Myocyte (in vitro differentiated cells): Measurements from ENCODE around the gene XCR1. TPM values are rescaled to one million over a fixed set of nuclear protein-coding genes. Genes with fewer than 3 reads are reported as not detected.
"Not testable (repeated sequence)": the region's sequence is repeated elsewhere in the genome, so short reads cannot be mapped to it uniquely, and the experiment has no call there.

Experiments used
- DNase-seq: peaks from one replicate; pipeline ENCODE4 v3.0.0-alpha.2; 2012; ENCODE audit warnings: low read depth
- polyA plus RNA-seq: library from polyadenylated mRNA; unstranded; fragments of >200 nt; gene quantifications from one replicate; pipeline ENCODE4 v1.2.1, GENCODE V29; 2012; ENCODE audit warnings: missing spikeins
- total RNA-seq: library from RNA; depleted of rRNA; stranded (reverse); fragments of >200 nt; gene quantifications from 2 replicates; pipeline ENCODE4 v1.2.3, GENCODE V29; 2014

XCR1 gene, protein sequence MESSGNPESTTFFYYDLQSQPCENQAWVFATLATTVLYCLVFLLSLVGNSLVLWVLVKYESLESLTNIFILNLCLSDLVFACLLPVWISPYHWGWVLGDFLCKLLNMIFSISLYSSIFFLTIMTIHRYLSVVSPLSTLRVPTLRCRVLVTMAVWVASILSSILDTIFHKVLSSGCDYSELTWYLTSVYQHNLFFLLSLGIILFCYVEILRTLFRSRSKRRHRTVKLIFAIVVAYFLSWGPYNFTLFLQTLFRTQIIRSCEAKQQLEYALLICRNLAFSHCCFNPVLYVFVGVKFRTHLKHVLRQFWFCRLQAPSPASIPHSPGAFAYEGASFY
- total RNA-seq, result not detected in 2 replicates
- not detected for polyA plus RNA-seq

DNA sequence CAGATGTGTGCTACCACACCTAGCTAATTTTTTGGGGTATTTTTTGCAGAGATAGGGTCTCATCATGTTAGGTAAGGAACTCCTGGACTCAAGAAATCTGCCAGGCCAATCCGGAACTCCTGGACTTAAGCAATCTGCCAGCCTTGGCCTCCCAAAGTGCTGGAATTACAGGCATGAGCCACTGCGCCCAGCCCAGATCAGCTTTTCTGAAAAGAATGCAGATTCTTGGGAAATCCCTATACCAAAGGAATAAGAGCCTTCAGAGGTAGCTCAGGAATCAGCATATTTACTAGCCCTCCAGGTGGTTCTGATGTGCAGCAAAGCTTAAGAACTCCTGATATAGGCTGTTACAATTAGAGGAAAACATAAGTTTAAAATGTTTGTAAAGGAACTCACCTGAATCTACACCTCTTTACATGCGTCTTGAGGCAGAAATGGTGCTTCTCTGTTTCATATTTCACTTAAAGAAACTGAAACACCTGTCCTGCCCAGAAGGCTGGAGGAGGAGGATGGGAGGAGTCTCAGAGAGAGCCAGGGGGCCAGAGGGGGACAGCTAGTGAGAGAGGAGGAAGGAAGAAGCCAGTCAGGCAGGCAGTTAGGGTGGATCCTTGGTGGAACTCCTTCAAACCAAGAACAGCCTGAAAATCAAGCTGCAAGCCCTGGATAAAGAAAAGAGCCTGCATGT, at the start of gene XCR1:
XCR1 (minus strand) TSS at position 463 of the 685 bp plus-strand sequence. CDS start 5,536 bp downstream, outside the sequence.
- no peak for DNase-seq

DNA sequence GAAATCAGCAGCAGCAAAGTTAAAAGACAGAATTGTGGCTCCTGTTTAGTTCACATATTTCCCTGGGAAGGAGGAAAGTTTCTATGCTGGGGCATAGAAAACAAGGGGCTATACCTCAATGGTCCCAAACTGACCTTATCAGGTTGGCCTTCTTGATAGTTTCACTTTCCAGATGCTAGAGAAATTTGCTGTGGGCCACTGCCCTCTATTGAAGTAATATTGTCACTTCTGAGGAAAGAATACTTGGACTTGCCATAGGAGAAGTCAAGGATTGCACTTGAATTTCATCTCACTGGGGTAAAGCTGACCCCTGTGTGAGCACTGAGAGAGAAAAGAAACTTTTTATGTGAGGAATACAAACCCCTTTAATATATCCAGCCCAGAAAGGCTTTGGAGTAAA, 49.3 kb upstream of the XCR1 start:
- DNase-seq, result peak; percentile 40

DNA sequence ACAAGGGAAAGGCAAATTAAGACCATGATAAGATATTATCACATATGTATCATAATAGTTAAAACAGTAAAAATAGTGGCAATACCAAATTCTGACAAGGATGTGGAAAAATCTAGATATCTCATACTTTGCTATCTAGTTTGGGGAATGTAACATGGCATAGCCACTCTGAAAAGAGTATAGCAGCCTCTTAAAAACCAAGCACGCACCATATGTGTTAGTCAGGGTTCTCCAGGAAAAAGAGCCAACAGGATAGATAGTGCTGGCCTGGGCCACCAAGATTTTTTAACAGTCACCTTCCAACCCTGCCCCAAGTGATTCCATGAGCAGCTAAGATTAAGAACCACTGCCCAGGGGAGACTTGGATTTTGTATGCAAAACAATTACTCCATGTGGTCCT, 48.5 kb upstream of the XCR1 start:
- no peak for DNase-seq

DNA sequence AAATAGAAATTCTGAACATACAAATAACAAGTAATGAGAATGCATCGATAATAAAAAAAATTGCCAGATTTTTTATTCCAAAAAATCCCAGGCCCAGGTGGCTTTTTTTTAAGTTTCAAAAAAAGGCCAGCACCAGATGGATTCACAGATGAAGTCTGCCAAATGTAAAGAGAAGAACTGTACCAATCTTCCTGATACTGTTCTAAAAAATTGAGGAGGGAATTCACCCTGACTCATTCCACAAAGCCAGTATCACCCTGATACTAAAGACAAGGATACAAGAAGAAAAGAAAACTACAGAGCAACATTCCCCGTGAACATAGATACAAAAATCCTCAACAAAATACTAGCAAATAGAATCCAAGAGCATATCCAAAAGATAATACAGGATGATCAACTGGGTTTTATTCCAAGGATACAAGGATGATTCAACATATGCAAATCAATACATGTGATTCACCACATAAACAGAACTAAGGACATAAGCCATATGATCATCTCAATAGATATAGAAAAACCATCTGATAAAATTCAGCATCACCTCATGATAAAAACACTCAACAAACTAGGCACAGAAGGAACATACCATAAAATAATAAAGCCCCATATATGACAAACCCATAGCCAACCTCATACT, 44.1 kb upstream of the XCR1 start:
- DNase-seq, result no peak

DNA sequence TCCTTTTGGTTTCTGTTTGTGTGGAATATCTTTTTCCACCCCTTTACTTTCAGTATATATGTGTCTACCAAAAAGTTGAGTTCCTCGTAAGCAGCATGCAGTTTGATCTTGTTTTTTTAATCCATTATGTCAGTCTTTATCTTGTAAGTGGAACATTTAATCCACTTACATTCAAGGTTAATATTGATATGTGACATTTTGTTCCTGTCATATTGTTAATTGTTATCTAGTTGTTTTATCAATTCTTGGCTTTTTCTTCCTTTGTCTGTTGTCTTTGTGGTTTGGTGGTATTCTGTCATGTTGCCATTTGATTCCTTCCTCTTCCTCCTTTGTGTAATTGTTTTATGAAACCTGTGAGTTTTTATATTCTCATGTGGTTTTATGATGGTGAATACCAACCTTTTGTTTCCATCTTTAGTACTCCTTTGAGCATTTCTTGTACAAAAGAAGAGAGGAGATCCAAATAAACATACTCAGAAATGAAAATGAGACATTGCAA, 43.4 kb upstream of the XCR1 start:
- no peak for DNase-seq

DNA sequence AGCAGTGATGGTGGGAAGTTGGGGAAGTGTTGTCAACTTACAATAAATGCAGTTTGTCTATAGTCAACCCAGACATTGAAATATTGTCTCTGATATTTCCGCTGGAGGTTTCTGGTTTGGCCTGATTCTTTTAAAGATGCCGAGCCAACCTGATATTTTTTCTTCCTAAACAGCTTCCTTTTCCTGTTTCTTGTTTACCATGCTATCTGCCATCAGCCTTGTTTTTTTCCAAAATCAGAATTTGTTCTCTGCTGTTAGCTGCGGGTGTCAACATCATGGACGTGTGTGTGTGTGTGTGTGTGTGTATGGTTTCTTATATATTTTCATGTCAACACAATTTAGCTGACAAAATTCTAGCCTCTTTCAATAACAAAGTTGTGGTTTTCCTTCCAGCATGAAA, 41.2 kb upstream of the XCR1 start:
- no peak for DNase-seq

DNA sequence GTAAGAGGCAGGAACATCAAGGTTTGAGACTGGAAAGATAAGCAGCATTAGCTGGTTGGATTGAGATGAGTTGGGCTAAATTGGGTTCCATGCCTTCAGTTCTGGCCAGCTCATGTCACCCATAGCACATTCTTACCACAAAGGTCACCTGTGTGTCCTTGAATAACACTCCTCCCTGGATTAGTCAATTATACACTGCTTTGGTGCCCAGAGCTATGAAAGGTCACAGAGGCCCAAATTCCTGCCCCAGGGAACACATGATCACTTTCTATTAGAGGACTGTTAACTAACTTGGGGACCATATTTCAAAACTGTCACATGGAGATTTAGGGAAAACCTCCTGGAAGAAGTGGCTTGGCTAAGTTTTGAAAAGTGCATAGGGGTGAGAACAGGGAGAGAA, 40.1 kb upstream of the XCR1 start:
- DNase-seq, result no peak

DNA sequence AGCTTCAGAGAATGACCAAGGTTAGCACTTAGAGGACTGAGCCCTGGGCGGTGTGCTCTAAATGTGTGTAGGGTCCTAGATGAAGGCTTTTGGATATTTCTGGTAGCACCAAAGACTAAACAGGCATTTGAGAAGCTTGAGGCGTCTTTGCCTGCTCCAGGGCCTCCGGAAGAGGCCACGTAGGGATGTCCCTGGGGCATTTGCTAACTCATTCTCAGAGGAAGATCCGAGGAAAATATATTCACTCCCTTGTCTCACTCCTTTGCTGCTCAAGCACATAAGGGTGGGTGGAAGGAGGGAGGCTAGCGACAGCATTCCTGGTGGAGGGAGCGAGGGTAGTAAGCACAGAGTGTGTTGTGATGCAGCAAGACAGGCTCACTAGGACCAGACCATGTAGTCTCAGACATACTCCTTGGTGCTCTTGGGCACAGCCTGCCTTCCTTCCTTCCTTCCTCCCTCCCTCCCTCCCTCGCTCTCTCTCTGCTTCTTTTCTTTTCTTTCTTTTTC, 38.5 kb upstream of the XCR1 start:
- DNase-seq, result no peak

DNA sequence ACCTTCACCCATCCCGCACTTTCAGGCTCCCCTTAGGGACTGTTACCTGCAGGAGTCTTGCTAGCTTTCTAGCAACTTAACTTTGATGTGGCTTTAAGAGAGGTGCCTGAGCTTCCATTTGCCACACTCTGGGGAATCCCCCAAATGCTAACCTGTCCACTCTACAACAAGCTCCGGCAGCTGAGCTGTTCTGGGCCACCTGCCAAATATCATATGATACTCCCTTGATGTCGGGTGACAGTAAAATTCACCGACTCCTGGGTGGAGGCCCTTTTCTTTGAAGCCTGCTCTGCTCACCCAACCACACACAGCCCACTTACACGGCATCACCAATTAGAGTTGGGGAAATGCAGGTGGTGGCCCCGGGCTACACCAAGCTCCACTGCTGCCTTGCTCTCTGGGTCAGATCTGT, 38.0 kb upstream of the XCR1 start:
- DNase-seq, result peak; percentile 91

DNA sequence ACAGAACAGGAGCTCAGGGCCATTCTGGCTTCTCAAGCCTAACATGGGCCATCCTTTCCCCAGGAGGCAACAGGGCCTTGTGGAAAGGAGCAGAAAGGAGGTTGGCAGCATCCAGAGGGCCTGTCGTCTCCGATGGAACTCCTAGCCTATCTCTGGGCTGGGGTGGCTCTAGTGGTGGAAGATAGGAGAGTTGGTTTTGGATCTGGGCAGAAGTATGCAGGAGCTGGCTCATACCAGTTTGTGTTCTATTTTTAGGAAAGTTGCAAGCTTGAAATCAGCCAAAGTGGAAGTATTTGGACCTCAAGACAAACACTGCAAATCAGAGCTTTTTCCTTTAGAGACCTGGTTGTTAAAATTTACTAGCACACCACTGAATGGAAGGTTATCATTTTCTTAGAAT, 35.4 kb upstream of the XCR1 start:
- peak; percentile 52 for DNase-seq

DNA sequence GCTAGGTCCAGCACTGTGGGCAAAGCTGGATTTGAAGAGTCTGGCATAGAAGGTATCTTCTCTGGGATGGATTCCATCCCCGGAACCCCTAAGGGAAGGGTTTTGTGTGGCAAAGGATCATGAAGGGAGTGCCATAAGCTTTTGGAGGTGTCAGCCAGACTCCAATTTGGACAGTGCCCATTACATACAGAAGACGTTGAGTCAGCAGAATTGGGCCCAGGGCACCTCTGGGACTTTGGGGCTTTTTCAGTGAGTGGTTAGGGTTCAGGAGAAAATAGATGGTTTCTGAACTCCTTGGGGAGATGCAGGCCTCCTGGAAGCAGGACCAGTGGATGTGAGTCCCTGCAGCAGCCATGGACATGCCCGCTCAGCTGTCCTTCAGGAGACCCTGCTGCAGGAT, 34.6 kb upstream of the XCR1 start:
- DNase-seq, result no peak

DNA sequence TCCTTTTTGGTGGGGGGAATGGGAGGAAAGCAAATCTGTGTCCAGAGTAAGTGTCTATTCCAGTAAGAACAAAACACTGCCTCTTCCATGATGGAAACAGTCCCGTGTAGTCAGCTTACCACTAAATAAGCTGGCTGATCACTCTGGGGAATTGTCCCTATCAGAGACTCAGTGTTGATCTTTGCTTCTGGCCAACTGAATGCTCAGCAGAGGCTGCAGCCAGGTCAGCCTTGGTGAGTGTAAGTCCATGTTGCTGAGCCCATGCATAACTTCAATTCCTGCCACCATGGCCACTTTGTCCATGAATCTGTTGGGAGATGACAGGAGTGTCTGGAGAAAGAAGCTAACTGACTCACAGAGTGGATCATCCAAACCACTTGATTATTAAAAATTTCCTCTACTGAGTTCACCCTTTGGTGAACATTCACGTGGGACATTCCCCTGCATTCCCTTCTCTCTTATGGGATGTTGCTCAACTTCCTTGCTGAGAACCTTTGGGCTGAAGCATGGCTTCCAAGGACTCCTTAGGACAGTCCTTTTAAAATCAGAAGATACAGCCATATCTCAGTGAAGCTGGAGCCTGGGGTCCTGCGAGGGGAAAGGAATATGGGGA, 33.9 kb upstream of the XCR1 start:
- no peak for DNase-seq

DNA sequence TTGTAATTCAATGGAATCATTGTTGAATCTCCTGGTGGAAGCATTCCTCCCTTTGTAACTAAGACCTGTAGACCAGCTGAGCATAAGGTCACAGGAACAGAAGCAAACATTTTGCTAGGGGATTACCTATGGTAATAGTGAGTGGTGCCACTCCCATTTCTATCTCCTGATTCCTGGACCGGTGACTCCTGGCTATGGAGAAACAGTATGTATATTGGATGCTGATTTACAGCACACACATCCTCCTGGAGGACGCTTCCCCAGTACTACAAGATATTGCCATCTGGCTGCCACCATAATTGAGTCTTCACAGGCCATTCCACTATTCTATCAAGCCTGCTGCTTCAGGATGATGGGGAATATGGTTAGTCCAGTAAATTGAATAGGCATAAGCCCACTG, 33.3 kb upstream of the XCR1 start:
- no peak for DNase-seq

DNA sequence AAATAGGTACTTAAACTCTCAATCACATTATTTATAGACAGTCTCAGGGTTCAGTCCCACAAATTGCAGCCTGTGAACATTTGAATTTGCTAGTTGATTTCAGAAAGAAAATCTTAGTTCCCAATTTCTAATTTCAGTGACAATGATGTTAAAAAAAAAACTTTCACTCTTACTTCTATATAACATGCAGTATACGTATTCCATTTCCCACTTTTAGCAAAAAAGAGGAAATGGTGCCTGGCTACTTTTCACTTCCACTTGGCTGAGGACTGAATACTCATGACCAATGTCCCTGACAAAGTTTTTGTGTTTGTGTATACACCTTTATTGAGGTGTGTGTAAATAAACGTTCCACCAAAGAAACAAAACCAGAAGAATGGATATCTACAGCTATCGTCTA, 32.1 kb upstream of the XCR1 start:
- DNase-seq, result no peak

DNA sequence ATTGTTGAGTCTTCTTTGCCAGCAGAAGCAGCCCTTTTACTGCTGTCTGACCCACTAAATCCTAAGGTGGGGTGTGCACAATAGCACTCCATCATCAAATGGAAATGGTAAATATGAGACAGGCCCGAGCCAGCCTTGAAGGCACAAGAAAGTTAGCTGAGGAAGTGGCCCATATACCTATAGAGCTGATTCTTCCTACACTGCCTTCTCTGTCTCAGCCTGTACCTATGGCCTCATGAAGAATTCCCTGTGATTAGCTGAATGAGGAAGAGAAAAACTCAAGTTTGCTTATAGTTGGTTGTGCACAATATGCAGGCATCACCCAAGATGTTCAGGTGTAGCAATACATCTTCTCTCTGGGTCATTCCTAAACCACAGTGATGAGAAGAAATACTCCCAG, 31.7 kb upstream of the XCR1 start:
- DNase-seq, result no peak

DNA sequence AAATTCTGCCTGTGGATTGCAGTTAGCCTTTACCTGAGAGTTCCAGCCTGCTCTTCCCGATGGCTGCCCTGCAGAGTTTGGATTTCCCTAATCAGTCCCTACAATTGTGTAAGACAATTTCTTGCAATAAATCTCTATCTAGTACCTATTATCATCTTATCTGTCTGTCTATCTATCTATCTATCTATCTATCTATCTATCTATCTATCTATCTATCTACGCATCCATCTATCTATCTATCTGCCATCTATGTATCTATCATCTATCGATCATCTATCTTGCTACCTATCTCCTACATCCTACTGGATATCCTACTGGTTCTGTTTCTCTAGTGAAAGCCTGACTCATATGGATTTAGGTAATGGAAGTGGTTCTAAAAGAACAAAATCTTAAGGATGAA, 30.4 kb upstream of the XCR1 start:
- DNase-seq, result no peak

DNA sequence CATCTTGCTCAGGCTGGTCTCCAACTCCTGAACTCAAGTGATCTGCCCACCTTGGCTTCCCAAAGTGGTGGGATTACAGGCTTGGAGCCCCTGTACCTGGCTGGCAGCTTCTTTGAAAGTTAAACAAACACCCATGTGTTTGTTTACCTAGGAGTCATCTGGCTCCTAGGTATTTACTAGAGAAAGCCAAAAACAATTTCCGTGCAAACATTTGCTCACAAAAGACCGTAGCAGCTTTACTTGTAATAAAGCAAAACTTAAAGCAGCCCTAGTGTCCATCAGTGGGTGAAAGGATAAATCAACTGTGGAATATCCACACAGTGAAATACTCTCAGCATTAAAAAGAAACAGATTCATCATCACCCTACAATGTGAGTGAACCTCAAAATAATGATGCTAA, 29.4 kb upstream of the XCR1 start:
- no peak for DNase-seq

DNA sequence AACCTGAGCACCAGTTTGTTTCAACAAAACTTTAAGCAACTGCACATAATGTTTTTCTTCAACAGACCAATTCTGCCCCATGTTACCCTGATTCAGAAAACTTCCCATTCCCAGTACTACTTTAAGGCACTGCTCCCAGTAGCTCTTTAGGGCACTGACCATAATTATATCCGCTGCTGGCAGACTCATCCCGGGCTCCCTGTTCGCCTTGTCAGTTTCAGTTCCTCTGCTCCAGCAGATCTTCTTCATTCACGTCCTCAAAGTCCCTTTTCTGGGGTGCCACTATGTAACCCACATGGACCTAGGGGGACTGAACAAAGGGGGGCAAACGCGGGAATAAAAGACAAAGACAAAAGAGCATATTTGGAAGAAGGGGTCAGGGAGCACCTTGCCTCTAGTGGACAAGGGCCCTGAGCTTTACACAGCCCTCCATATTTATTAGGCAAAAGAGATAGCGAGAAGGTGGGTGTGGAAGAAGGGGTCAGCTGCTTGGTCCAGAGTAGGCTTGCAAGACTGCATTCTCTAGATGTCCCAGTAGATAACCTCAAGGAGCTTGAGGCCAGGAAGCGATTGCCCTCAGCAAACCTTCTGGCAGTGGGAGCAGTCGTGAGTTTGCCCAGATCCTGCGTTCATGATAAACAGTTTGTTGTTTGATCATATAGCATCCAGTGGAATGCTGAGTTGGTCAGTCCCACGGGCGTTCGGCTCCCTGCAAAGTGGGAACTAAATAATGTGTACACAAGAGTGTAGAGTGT, 26.7 kb upstream of the XCR1 start:
- not testable (repeated sequence) for DNase-seq

DNA sequence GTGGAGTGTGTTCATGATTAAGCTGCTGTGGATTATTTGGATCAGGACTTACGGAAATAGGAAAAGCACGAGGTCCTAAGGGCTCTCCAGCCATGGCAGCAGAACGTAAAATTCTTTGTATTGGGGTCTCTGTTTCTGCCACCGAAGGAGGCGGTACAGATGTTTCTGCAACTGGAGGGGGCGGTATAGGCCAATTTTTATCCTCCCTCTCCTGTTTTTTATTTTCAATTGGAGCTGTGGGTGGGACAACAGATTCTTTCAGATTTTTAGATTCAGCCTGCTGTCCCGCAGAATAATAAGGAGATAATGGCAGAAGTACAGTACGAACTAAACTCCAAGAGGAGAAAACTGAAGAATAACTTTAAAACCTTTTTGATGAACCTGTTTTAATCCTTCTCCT, 26.0 kb upstream of the XCR1 start:
- not testable (repeated sequence) for DNase-seq

DNA sequence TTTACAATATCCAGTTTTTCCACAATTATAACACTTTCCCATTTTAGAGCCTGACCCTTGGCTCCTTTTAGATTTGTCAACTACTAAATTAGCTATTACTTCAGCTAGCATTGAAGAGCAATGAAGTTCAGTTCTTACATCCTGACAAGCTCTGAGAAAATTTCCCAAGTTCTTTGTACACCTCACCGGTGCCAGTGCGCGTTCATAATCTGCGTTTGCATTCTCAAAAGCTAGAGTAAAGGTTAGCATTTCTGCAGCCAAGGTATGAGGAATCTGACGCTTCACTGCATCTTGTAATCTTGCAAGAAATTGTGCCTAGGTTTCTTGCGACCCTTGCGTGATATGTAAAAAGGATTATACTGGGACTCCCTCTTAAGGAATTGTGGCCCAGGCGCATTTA, 25.2 kb upstream of the XCR1 start:
- no peak for DNase-seq

DNA sequence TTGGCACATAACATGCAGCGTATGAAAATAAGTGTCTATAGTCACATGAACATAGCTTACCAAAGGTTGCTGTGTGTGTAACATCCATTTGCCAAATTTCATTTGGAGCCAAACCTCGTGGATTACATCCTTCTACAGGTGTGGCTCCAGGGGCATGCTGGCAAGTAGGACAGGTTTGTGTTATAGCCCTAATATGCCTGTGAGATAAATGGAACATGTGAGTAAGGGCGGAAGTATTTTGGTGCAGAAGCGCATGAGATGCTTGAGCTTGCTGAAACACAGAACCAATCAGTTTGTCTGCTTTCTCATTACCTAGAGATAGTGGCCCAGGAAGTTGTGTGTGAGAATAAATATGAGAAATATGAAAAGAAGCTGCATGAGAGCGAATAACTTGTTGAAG, 21.8 kb upstream of the XCR1 start:
- DNase-seq, result no peak
